Panc1 (cell line): ENCODE measurements around the gene PHYHIPL. TPM values are rescaled to one million over a fixed set of nuclear protein-coding genes. Genes with fewer than 3 reads are reported as not detected.

ENCODE experiments used
- ATAC-seq: fragments of 200-7000 bp; cut with Tn5 transposase; 2 replicates; pipeline ENCODE4 v1.9.1; 2020; ENCODE audit warnings: mild to moderate bottlenecking, moderate library complexity
- BruUV-seq: library from RNA; stranded (reverse); fragments of 400-500 nt; replicated peaks from 2 replicates; lab custom pipeline; 2021; lab: Mats Ljungman, UMichigan
- CTCF ChIA-PET: fragments of 300-600 bp; sonication (Branson Sonifier 250); formaldehyde crosslinking; loops from one replicate; lab custom pipeline; 2022; ENCODE audit warnings: antibody characterized with exemption; lab: Charles Lee
- POLR2A ChIA-PET: fragments of 300-600 bp; sonication (Branson Sonifier 250); formaldehyde crosslinking; loops from one replicate; lab custom pipeline; 2022; ENCODE audit warnings: antibody characterized with exemption; lab: Charles Lee
- DNase-seq: peaks from one replicate; pipeline ENCODE4 v3.0.0-alpha.2; 2010; ENCODE audit warnings: low read depth, low spot score
- H3K27ac ChIP-seq: 2 replicates; pipeline ENCODE4 v1.5.1; 2011; ENCODE audit warnings: mild to moderate bottlenecking, low read length, inconsistent platforms
- H3K27me3 ChIP-seq: fragments of 200-500 bp; sonication (Bioruptor generic); 2 replicates; pipeline ENCODE4 v1.6.0; 2014; ENCODE audit warnings: low read length, inconsistent platforms; ENCODE audit not compliant: control insufficient read depth, insufficient read depth
- H3K36me3 ChIP-seq: fragments of 200-500 bp; sonication (Bioruptor generic); 2 replicates; pipeline ENCODE4 v1.5.1; 2014; ENCODE audit warnings: inconsistent platforms, mild to moderate bottlenecking, low read length, moderate library complexity; ENCODE audit not compliant: control insufficient read depth, insufficient read depth
- H3K4me1 ChIP-seq: 2 replicates; pipeline ENCODE4 v1.5.1; 2011; ENCODE audit warnings: inconsistent platforms, mild to moderate bottlenecking, low read length, moderate library complexity; ENCODE audit not compliant: control insufficient read depth, insufficient read depth
- H3K4me3 ChIP-seq, 2 experiments: 2 replicates each; pipeline ENCODE4 v1.5.1; 2011 to 2012; ENCODE audit warnings: low read depth in 2 of 2, low read length in 2 of 2, mild to moderate bottlenecking in 2 of 2, inconsistent platforms in 1 of 2, moderate library complexity in 1 of 2
- H3K9me3 ChIP-seq: fragments of 200-500 bp; sonication (Bioruptor generic); 2 replicates; pipeline ENCODE4 v1.5.1; 2014; ENCODE audit warnings: low read depth, mild to moderate bottlenecking, inconsistent platforms, low read length, moderate library complexity; ENCODE audit not compliant: control insufficient read depth, insufficient read depth
- CTCF ChIP-seq: fragments of 450-650 bp; IDR thresholded peaks from 2 replicates; pipeline ENCODE4 v1.5.1; 2017; ENCODE audit warnings: mild to moderate bottlenecking
- POLR2AphosphoS5 ChIP-seq: IDR thresholded peaks from 2 replicates; pipeline ENCODE4 v1.6.1; 2012; ENCODE audit warnings: mild to moderate bottlenecking, low read depth, low read length, moderate library complexity
- SIN3A ChIP-seq: IDR thresholded peaks from 2 replicates; pipeline ENCODE4 v1.6.1; 2012; ENCODE audit warnings: low read depth, mild to moderate bottlenecking, low read length, moderate library complexity, borderline replicate concordance; ENCODE audit not compliant: insufficient read depth
- TCF7L2 ChIP-seq: IDR thresholded peaks from 2 replicates; pipeline ENCODE4 v1.6.1; 2011; ENCODE audit warnings: mild to moderate bottlenecking, low read depth, low read length, inconsistent platforms
- in situ Hi-C: cut with HindIII; loops from 2 replicates; pipeline ENCODE4 v1.10.0; 2016; ENCODE audit warnings: low sequenced_read_pairs, low pct_unique_long_range_greater_than_20kb
- intact Hi-C: fragments of 100-400 bp; cut with micrococcal nuclease; formaldehyde crosslinking; loops from one replicate; pipeline ENCODE4 v1.10.0; 2022; ENCODE audit not compliant: unreplicated experiment
- total RNA-seq: library from RNA; stranded (reverse); gene quantifications from one replicate; pipeline ENCODE4 v1.2.1, GENCODE V29; 2021; ENCODE audit not compliant: unreplicated experiment
- TF ChIP-seq, protein P1 (sequence below), 2 experiments: IDR thresholded peaks; 2 replicates each; pipeline ENCODE4 v1.6.1; 2011 to 2012; ENCODE audit warnings: low read depth in 2 of 2, control low read depth in 1 of 2, low read length in 1 of 2, mild to moderate bottlenecking in 1 of 2, moderate library complexity in 1 of 2; ENCODE audit not compliant: insufficient read depth in 1 of 2

Gene PHYHIPL
- total RNA-seq, 1 experiment from 2014 or later = not detected

GRCh38 chr10:59129867-59130266 lies 46.6 kb upstream of the PHYHIPL start:
- no peaks in the 10 kb centered on the region; the same call in 1 of the 2 replicates for H3K36me3 ChIP-seq
- H3K4me1 ChIP-seq = no peaks in the 10 kb centered on the region
- ATAC-seq (no peak), DNase-seq (no peak)
- intact Hi-C loops (no loop called here), in situ Hi-C loops (no loop called here)
- H3K9me3 ChIP-seq = no peaks in the 10 kb centered on the region
- POLR2A ChIA-PET = no interaction called here
- no peak overlapping the region for H3K4me3 ChIP-seq
- no peak overlapping the region for H3K27ac ChIP-seq
- CTCF ChIA-PET = no interaction called here
- TF ChIP-seq, protein P1, sequence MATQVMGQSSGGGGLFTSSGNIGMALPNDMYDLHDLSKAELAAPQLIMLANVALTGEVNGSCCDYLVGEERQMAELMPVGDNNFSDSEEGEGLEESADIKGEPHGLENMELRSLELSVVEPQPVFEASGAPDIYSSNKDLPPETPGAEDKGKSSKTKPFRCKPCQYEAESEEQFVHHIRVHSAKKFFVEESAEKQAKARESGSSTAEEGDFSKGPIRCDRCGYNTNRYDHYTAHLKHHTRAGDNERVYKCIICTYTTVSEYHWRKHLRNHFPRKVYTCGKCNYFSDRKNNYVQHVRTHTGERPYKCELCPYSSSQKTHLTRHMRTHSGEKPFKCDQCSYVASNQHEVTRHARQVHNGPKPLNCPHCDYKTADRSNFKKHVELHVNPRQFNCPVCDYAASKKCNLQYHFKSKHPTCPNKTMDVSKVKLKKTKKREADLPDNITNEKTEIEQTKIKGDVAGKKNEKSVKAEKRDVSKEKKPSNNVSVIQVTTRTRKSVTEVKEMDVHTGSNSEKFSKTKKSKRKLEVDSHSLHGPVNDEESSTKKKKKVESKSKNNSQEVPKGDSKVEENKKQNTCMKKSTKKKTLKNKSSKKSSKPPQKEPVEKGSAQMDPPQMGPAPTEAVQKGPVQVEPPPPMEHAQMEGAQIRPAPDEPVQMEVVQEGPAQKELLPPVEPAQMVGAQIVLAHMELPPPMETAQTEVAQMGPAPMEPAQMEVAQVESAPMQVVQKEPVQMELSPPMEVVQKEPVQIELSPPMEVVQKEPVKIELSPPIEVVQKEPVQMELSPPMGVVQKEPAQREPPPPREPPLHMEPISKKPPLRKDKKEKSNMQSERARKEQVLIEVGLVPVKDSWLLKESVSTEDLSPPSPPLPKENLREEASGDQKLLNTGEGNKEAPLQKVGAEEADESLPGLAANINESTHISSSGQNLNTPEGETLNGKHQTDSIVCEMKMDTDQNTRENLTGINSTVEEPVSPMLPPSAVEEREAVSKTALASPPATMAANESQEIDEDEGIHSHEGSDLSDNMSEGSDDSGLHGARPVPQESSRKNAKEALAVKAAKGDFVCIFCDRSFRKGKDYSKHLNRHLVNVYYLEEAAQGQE (IDR thresholded peaks at IDR 0.05; ENCODE audit: insufficient read depth in 1 of 2, low read depth in 2 of 2, low read length in 1 of 2) = no peak
- TF ChIP-seq CTCF (no peak), TCF7L2 (no peak), SIN3A (no peak), POLR2AphosphoS5 (no peak)
- no TSS peak for BruUV-seq
- H3K27me3 ChIP-seq = no peaks in the 10 kb centered on the region

GRCh38 chr10:59131666-59132065 lies 44.8 kb upstream of the PHYHIPL start:
- no peaks in the 10 kb centered on the region for H3K9me3 ChIP-seq
- ChIA-PET POLR2A (no interaction called here), CTCF (no interaction called here)
- intact Hi-C loops = no loop called here
- no peaks in the 10 kb centered on the region for H3K27me3 ChIP-seq
- H3K4me1 ChIP-seq = no peaks in the 10 kb centered on the region
- H3K4me3 ChIP-seq = no peak overlapping the region
- no peak for ATAC-seq
- in situ Hi-C loops = no loop called here
- H3K36me3 ChIP-seq = no peaks in the 10 kb centered on the region; the same call in 1 of the 2 replicates
- BruUV-seq = no TSS peak
- TF ChIP-seq, protein P1 (IDR thresholded peaks at IDR 0.05; ENCODE audit: insufficient read depth in 1 of 2, low read depth in 2 of 2, low read length in 1 of 2) = no peak
- TF ChIP-seq SIN3A (no peak), POLR2AphosphoS5 (no peak), CTCF (no peak), TCF7L2 (no peak)
- no peak for DNase-seq
- no peak overlapping the region for H3K27ac ChIP-seq
